ENCODE results near the gene PIGV.

DNA sequence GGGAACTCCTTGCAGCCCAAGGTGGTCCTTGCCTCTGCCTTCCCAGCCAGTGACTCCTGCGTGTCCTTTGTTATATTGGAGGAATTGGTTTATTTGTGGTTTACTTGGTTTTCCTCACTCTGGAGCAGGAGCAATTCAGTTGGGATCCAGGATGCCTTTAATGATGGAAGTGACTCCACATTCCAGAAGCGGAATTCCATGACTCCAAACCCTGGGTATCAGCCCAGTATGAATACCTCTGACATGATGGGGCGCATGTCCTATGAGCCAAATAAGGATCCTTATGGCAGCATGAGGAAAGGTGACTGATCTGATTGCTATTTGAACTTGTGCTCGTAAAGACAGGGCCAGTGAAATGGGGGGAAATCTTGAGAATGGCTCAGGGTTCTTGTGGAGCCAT is 15.1 kb upstream of the PIGV start:
- TF ChIP-seq, protein P1, sequence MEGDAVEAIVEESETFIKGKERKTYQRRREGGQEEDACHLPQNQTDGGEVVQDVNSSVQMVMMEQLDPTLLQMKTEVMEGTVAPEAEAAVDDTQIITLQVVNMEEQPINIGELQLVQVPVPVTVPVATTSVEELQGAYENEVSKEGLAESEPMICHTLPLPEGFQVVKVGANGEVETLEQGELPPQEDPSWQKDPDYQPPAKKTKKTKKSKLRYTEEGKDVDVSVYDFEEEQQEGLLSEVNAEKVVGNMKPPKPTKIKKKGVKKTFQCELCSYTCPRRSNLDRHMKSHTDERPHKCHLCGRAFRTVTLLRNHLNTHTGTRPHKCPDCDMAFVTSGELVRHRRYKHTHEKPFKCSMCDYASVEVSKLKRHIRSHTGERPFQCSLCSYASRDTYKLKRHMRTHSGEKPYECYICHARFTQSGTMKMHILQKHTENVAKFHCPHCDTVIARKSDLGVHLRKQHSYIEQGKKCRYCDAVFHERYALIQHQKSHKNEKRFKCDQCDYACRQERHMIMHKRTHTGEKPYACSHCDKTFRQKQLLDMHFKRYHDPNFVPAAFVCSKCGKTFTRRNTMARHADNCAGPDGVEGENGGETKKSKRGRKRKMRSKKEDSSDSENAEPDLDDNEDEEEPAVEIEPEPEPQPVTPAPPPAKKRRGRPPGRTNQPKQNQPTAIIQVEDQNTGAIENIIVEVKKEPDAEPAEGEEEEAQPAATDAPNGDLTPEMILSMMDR (conservative IDR thresholded peaks at IDR 0.05): no peak
- TF ChIP-seq ZFX (IDR thresholded peaks at IDR 0.05): no peak

Data from C4-2B (cell line).